ENCODE measurements around the gene RAP2A.

The RAP2A gene

DNA sequence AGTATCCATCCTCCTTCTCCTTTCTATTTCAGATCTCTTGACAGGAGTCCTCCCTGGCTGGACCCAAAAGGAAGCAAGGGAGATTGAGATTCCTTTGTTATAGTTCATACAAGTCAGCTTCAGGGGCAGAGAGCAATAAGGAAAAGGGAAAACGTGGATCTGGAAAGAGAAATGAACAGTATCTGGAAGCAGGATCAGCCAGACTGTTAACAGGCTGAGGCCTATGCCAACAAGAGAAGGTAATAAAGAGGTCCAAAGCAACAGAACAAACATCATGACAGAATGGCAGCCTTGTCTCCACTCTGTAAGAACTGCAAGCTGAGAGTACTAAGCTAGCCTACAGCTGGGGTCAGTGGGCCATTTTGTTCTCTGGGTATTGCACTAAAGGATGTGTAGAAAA, 64.5 kb downstream of the RAP2A start:
- no peak for DNase-seq

- DNase-seq: no peak
Observed at GRCh38 chr13:97499181-97499580, 65.2 kb downstream of the RAP2A start.

DNA sequence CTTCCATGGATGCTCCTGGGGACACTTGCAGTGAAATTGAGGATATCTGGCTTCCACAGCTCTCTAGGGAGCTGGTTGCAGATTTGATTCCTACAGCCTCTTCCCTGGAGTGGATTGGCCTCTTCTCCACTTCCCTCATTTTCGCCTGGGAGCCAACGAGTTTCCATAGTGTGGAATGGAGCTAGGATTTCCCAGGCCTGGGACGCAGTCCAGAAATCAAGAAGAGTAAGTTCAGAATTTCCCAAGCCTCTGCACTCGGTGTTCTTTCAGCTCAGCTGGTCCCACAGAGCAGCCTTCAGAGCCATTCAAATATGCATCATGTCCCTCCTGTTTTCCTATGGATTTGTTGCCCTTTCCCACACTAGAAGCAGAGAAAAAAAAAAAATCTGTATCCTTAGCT, 68.2 kb downstream of the RAP2A start:
- DNase-seq: no peak

GRCh38 chr13:97502706-97503105, 68.7 kb downstream of the RAP2A start:
- DNase-seq: no peak

- DNase-seq: no peak
Observed at GRCh38 chr13:97505017-97505416, 71.0 kb downstream of the RAP2A start.

DNA sequence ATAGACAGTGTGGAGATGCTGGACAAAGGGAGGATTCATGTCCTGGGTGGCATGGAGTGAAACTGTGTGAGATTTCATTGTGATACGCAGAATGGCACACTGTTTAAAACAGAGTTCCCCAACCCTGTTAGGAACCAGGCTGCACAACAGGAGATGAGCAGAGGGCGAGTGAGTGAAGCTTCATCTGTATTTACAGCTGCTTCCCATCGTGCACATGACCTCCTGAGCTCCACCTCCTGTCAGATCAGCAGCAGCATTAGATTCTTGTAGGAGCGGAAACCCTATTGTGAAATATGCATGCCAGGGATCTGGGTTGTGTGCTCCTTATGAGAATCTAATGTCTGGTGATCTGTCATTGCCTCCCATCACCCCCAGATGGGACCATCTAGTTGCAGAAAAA, 72.5 kb downstream of the RAP2A start:
- no peak for DNase-seq

GRCh38 chr13:97512732-97513131, 78.8 kb downstream of the RAP2A start:
- no peak for DNase-seq

- DNase-seq: no peak
Observed at GRCh38 chr13:97515643-97516042, 81.7 kb downstream of the RAP2A start.

DNA sequence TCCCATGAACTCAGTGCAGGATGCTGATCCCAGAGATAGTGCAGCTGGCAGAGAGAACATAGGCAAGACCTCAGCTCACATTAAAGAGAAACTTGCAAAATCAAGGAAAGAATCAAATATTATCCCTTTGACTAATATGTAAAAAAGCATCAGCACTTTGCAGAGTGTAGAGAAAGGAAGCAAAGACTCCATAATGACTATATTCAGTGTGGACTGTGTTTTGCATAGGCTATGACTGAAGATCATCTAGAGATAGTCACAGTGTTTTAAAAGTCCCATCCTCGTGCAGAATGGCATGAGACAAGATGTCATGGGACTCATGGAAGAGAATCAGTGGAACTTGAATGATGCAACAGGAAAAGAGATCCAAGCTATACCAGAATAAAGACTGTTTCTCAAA, 84.0 kb downstream of the RAP2A start:
- no peak for DNase-seq
